ENCODE measurements around the gene CLCN3. TPM values are rescaled to one million over a fixed set of nuclear protein-coding genes. Genes with fewer than 3 reads are reported as not detected.
A peak's percentile ranks its signal among the peaks of the same experiment; 100 is the strongest.

Gene CLCN3
- total RNA-seq, 1 experiment from 2014 or later: 56.0 TPM

- H3K4me3 Mint-ChIP-seq (ENCODE audit: unreplicated experiment): peak overlapping the region; percentile 76
- TF ChIP-seq, protein P1, sequence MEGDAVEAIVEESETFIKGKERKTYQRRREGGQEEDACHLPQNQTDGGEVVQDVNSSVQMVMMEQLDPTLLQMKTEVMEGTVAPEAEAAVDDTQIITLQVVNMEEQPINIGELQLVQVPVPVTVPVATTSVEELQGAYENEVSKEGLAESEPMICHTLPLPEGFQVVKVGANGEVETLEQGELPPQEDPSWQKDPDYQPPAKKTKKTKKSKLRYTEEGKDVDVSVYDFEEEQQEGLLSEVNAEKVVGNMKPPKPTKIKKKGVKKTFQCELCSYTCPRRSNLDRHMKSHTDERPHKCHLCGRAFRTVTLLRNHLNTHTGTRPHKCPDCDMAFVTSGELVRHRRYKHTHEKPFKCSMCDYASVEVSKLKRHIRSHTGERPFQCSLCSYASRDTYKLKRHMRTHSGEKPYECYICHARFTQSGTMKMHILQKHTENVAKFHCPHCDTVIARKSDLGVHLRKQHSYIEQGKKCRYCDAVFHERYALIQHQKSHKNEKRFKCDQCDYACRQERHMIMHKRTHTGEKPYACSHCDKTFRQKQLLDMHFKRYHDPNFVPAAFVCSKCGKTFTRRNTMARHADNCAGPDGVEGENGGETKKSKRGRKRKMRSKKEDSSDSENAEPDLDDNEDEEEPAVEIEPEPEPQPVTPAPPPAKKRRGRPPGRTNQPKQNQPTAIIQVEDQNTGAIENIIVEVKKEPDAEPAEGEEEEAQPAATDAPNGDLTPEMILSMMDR (IDR thresholded peaks at IDR 0.05; ENCODE audit: unreplicated experiment): no peak
- no peak for DNase-seq (ENCODE audit: unreplicated experiment)
- intact Hi-C loops (cut with micrococcal nuclease): no loop called here
- H3K4me1 Mint-ChIP-seq (ENCODE audit: insufficient read depth, unreplicated experiment): peaks cover 30% of the 10 kb centered on the region
- CTCF ChIA-PET: interaction anchor here (0.8 kb wide), 1 partner anchor 21 kb away, joined by 5 read pairs; no protein-coding TSS in a partner anchor
- no peak overlapping the region for H3K27ac Mint-ChIP-seq (ENCODE audit: low read depth, unreplicated experiment)
- no peaks in the 10 kb centered on the region for H3K27me3 Mint-ChIP-seq (ENCODE audit: insufficient read depth, unreplicated experiment)
- POLR2A ChIA-PET: no interaction called here
- no peaks in the 10 kb centered on the region for H3K9me3 Mint-ChIP-seq (ENCODE audit: unreplicated experiment)
- H3K36me3 Mint-ChIP-seq (ENCODE audit: insufficient read depth, unreplicated experiment): peaks cover 4% of the 10 kb centered on the region
- BruUV-seq (replicated peaks): no TSS peak
Observed at GRCh38 chr4:169758401-169758962, 138.1 kb downstream of the CLCN3 start.

GRCh38 chr4:169761846-169762245, 141.5 kb downstream of the CLCN3 start:
- Mint-ChIP-seq H3K4me1 (ENCODE audit: insufficient read depth, unreplicated experiment) (peaks cover 10% of the 10 kb centered on the region), H3K27me3 (ENCODE audit: insufficient read depth, unreplicated experiment) (no peaks in the 10 kb centered on the region), H3K36me3 (ENCODE audit: insufficient read depth, unreplicated experiment) (no peaks in the 10 kb centered on the region), H3K4me3 (ENCODE audit: unreplicated experiment) (no peak overlapping the region), H3K9me3 (ENCODE audit: unreplicated experiment) (no peaks in the 10 kb centered on the region), H3K27ac (ENCODE audit: low read depth, unreplicated experiment) (no peak overlapping the region)
- intact Hi-C loops (cut with micrococcal nuclease): no loop called here
- ChIA-PET CTCF (no interaction called here), POLR2A (no interaction called here)
- BruUV-seq (replicated peaks): no TSS peak
- TF ChIP-seq, protein P1 (IDR thresholded peaks at IDR 0.05; ENCODE audit: unreplicated experiment): no peak
- no peak for DNase-seq (ENCODE audit: unreplicated experiment)

DNA sequence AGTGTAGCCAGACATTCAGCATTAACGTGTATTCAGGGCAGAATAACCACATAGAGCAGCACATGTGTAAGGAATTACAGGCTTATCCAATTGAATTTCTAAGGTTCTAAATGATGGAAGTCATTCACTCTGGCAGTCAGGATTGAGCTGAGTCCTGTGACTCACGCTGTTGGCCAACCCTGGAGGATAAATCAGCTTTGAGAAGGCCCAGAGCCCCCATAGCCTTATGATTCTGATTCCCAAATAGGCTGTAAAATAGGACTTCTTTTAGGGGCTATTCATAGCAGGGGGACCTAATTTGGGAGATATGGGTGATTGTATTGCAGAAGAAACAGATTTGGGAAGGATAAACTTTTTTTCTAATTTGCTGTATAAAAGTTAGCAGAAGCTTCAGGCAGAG, 145.5 kb downstream of the CLCN3 start:
- Mint-ChIP-seq H3K9me3 (ENCODE audit: unreplicated experiment) (peaks cover 7% of the 10 kb centered on the region), H3K27me3 (ENCODE audit: insufficient read depth, unreplicated experiment) (no peaks in the 10 kb centered on the region), H3K36me3 (ENCODE audit: insufficient read depth, unreplicated experiment) (no peaks in the 10 kb centered on the region), H3K4me3 (ENCODE audit: unreplicated experiment) (no peak overlapping the region), H3K4me1 (ENCODE audit: insufficient read depth, unreplicated experiment) (no peaks in the 10 kb centered on the region), H3K27ac (ENCODE audit: low read depth, unreplicated experiment) (no peak overlapping the region)
- POLR2A ChIA-PET: interaction anchor here (0.6 kb wide), 1 partner anchor 72 kb away, joined by 3 read pairs; no protein-coding TSS in a partner anchor
- BruUV-seq (replicated peaks): no TSS peak
- intact Hi-C loops (cut with micrococcal nuclease): no loop called here
- CTCF ChIA-PET: interaction anchor here (1.8 kb wide), 1 partner anchor 45 kb away, joined by 4 read pairs; no protein-coding TSS in a partner anchor
- DNase-seq (ENCODE audit: unreplicated experiment): peak; percentile 14
- TF ChIP-seq, protein P1 (IDR thresholded peaks at IDR 0.05; ENCODE audit: unreplicated experiment): no peak

DNA sequence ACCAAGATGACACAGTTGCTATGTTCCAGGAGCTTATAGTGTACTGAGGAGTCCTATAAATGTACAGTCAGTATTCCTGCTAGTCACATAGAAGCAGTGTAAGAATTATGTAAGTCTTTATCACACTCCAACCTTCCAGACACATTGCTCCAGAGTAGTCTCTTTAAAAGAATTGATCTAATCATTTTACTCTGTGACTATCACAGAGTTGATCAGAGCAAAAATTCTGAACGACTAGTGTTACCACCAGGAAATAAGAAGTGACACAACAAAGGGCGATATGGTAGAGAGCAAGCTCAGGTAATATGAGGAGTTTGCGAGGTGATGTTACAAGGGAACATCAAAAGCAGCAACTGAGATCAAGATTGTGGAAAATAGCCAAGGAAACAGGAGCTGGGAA, 146.4 kb downstream of the CLCN3 start:
- intact Hi-C loops (cut with micrococcal nuclease): no loop called here
- H3K27me3 Mint-ChIP-seq (ENCODE audit: insufficient read depth, unreplicated experiment): no peaks in the 10 kb centered on the region
- no peak overlapping the region for H3K27ac Mint-ChIP-seq (ENCODE audit: low read depth, unreplicated experiment)
- no peaks in the 10 kb centered on the region for H3K4me1 Mint-ChIP-seq (ENCODE audit: insufficient read depth, unreplicated experiment)
- TF ChIP-seq, protein P1 (IDR thresholded peaks at IDR 0.05; ENCODE audit: unreplicated experiment): no peak
- no peak overlapping the region for H3K4me3 Mint-ChIP-seq (ENCODE audit: unreplicated experiment)
- no peak for DNase-seq (ENCODE audit: unreplicated experiment)
- H3K36me3 Mint-ChIP-seq (ENCODE audit: insufficient read depth, unreplicated experiment): no peaks in the 10 kb centered on the region
- ChIA-PET CTCF (interaction anchor here (1.8 kb wide), 1 partner anchor 44 kb away, joined by 4 read pairs; no protein-coding TSS in a partner anchor), POLR2A (no interaction called here)
- BruUV-seq (replicated peaks): no TSS peak
- peaks cover 7% of the 10 kb centered on the region for H3K9me3 Mint-ChIP-seq (ENCODE audit: unreplicated experiment)

Measured in MCF 10A (cell line).